LNCaP clone FGC (cell line): ENCODE measurements around the gene SORBS2.

Experiments
- DNase-seq: peaks from one replicate; pipeline ENCODE4 v3.0.0-alpha.2; 2011; ENCODE audit warnings: low read depth
- H3K4me3 ChIP-seq: 2 replicates; pipeline ENCODE4 v1.5.1; 2011; ENCODE audit warnings: mild to moderate bottlenecking, low read depth, low read length, control low read depth
- CTCF ChIP-seq: IDR thresholded peaks from 2 replicates; pipeline ENCODE4 v1.5.1; 2012; ENCODE audit warnings: mild to moderate bottlenecking; ENCODE audit not compliant: control insufficient read depth, insufficient read depth; ENCODE audit errors: extremely low read depth

Gene SORBS2

GRCh38 chr4:185796176-185796575, 15.8 kb downstream of the SORBS2 start:
- no peak overlapping the region for H3K4me3 ChIP-seq
- no peak for TF ChIP-seq CTCF
- DNase-seq, result no peak

DNA sequence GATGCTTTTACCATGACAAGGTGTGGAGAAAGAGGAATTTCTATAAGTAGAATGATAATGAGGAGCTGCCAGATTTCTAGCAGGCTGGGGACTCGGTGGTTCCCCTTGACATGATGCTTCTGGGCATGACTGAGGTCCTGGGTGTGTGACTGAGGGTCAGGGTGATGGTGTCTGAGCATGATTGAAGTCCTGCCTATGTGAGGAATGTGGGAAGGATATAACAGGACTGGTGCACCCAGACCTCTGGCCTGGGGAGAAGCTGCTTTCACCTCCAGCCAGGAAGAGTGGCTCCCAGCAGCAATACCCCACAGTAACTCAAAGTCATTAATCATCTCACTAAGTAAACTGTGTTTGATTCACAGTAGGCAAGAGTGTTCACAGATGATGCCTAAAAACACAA, 17.4 kb downstream of the SORBS2 start:
- DNase-seq, result no peak
- H3K4me3 ChIP-seq, result no peak overlapping the region
- TF ChIP-seq CTCF, result no peak

DNA sequence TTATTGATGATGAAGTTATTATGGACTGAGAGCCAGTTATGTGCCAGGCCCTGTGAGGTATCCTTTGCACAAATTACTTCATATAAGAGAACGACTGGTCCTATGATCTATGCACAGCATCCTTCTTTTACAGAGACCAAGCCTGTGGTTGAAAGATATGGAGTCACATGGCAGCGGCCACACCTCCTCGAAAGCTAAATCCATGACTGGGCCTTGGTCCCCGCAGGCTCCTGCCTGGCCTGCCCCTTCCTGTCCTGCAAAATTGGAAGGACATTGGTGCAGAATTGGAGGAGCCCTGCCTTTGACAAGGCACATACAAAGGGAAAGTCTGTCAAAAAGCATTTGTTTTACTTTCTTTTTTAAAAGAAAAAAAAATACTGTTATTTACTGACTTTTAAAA, 18.3 kb downstream of the SORBS2 start:
- no peak for DNase-seq
- H3K4me3 ChIP-seq, result no peak overlapping the region
- no peak for TF ChIP-seq CTCF

DNA sequence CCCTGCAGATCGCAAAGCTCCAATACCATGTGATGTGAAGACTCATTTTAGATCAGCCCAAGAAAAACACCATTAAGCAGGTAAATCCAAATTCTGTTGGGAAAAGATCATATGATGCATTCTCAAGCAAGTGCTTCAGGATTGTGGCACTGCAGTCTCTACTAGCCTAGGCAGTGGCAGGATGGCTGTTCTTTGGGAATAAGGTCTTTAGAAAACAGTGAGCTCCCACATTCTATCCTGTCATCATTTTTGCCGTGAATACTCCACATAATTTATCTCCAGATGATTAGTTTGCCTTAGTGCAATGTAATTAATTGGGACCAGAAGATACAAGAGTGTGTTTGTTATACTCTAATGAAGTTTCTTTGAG, 18.9 kb downstream of the SORBS2 start:
- no peak for DNase-seq
- TF ChIP-seq CTCF, result no peak
- no peak overlapping the region for H3K4me3 ChIP-seq

DNA sequence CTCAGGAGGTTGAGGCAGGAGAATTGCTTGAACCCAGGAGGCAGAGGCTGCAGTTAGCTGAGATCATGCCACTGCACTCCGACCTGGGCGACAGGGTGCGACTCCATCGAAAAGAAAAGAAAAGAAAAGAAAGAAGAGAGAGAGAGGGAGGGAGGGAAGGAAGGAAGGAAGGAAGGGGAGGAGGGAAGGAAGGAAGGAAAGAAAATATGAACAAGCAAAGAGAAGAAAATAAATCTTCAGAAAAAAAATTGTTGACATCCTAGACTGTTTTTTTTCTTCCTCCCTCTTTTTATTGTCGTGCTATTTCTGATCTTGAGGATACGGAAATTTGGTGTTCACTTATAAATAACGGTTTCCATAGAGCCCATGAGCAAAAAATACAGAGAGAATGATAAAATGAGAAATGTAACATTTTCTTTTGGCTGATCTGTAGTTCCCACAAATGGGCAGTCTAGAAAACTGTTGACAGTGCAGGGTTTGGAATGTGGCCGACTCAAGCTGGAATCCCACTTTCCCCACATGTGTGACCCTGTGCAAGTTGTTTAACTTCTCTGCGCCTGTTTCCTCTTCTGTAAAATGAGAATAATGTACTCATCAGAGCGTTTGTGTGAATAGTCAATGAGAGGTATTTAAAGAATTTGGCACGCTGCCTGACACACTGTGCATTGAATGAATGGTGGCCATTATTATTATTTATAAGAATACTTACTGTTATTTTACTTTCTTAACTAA, 19.4 kb downstream of the SORBS2 start:
- no peak overlapping the region for H3K4me3 ChIP-seq
- no peak for TF ChIP-seq CTCF
- no peak for DNase-seq

DNA sequence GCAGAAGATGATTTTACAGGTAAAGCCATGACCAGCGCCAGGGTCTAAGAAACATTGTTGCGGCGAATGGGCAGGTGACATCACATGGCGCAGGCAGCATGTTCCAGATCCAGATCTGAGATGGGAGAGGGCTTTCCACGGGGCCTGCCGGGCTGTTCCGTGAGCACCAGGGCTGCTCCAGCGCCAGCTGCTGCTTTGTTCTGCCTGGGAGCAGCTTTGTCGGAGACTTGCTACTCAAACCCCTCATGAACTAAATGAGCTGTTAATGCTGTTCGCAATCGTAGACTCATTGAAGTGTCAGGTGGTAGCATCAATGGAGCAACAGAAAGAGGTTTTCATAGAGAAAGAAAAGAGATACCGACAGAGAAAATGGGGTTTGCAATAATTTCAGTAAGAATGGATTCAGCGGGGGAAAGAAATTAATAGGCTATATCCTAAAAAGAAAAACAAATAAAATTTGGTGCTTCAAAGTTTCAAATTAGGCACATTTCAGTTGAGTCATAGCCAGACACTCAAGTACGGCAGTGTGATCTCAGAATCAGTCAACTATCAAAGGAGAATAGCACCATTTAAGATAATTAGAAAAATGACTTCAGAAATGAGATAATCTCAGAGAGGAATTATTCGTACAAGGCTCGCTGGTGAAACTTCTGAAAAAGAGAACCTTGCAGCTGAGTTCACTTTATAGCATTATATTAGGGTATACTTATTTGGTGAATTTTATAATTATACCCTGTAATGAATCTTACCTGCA, 23.9 kb downstream of the SORBS2 start:
- no peak for DNase-seq

More for the DNA sequence above, 23.9 kb downstream of the SORBS2 start:
- H3K4me3 ChIP-seq, result no peak overlapping the region
- no peak for TF ChIP-seq CTCF
